Non-pigmented ciliary epithelial cell (primary cell): ENCODE results near the gene PGGHG.
"Not testable (repeated sequence)": the region's sequence is repeated elsewhere in the genome, so short reads cannot be mapped to it uniquely, and the experiment has no call there.

Experiments
- DNase-seq: peaks from one replicate; pipeline ENCODE4 v3.0.0-alpha.2; 2010; ENCODE audit warnings: low read depth

PGGHG gene

GRCh38 chr11:313787-314553 lies 25.0 kb downstream of the PGGHG start, which contains the start of gene IFITM1:
Gene IFITM1, plus strand, starts transcription at chr11:314040. Its CDS starts 131 bp downstream, at chr11:314171.
- DNase-seq: no peak

DNA sequence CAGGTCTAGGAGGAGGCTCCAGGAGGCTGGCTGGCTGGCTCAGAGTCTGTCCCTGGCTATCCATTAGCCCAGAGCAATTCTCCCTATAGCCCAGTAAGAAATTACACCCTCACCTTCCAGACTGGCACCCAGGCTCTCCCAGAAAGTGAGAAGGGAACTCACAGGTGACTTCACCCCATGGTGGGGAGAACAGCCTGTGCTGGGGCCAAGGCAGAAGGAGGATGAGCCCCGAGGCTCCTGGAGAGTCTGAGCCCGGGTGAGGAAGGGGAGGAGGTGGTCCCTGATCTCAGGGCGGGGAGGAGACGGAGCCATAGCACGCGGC lies 25.6 kb downstream of the PGGHG start:
- DNase-seq: not testable (repeated sequence)

GRCh38 chr11:315051-315481 lies 26.1 kb downstream of the PGGHG start:
- no peak for DNase-seq

DNA sequence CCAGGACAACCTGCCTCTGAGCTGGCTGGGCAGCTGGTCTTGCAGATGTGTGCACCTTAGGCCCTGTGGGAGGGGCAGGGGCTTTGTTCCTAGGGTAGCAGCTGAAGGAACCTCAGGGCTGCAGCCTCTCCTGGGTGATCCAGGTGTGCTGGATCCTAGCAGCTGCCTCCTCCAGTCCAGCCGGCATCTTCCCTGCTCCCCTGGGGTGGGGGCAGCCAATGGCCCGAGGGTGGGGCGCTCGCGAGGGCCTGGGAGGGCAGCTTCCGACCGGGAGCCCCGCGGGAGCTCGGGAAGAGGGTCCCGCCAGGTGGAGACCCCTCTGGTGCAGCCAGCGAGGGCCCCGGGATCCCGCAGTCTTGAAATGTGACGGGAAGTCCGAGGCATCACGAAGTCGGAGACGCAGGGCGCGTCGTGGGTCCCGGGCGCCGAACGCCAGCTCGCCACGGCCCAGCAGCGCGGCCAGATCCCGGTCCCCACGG lies 26.6 kb downstream of the PGGHG start:
- no peak for DNase-seq

GRCh38 chr11:316031-316701 lies 27.2 kb downstream of the PGGHG start:
- DNase-seq: no peak

DNA sequence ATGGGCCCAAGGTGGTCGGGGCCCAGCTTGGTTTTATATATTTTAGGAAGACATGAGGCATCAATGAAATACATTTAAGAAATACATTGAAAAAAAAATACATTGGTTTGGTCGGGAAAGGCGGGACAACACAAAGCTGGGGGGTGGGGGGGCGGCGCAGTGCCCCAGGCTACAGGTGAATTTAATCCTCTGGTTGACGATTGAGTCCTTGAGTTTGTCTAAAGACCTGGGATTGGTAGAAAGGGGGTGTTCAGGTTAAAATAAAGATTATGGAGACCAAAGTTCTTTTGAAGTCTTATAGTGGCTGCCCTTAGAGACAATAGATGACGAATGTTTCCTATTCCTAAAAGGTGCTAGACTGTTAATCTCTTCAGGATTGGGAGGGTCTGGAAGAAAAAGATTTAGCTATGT lies 28.0 kb downstream of the PGGHG start:
- no peak for DNase-seq

DNA sequence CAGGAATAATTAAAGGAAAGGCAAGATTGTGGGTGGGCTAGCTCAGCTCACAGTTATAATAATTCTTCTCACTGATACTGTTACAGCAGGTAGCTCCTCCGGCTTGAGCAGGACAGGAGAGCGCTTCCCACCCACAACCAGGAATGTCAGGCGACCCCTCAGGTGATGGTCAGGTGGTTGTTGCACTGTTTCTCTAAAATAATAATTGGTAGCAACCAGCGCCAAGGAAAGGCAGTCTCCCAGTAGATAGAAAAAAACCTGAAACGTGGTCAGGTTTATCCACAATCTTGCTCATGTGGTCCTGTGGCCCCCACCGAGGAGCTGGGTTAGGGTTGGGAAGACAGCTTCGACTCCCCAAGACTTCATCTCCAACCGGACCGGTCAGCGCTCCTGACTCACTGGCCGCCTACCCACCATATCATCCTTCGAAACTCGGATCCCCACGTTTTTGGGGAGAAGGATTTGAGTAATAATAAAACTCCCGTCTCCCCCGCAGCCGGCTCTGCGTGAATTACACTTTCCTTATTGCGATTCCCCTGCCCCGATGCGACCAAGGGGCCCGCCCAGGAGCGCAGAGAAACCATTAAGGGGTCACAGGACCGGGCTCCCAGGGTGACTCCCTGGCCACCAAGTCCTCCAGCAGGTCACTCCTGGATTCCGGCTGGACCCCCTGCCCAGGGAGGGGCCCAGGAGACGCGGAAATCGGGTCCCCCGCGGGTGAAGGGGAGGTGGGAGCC lies 28.9 kb downstream of the PGGHG start:
- not testable (repeated sequence) for DNase-seq

GRCh38 chr11:318405-319120 lies 29.6 kb downstream of the PGGHG start:
- DNase-seq: not testable (repeated sequence)

DNA sequence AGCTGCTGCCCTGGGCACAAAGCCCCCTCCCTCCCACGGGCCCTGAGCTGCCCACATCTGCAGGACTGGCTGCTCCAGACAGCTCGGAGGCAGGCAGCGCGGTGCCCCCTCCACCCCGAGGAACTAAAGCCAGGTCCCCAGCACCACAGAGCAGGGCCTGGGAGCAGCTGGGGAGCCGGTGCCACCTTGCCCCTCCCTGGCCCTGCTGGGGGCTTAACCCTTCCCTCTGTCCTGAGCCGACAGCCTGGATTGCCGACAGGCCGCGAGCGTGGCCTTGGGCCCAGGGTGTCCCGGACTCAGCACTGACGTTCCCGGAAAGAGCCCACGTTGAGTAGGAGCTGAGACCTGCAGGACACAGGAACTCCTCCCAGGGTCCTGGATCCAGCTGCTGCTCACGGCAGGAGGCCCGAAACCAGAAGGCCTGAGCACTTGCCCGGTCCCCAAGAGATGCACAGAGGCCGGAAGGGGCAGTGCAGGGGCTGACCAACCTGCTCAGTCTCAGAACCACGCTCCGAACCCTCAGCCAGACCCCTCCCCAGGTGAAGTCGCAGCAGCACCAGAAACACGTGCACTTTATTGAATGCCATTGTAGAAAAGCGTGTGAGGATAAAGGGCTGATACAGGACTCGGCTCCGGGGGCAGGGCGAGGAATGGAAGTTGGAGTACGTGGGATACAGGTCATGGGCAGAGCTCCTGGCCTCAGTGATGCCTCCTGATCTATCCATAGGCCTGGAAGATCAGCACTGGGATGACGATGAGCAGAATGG lies 30.4 kb downstream of the PGGHG start:
- not testable (repeated sequence) for DNase-seq

DNA sequence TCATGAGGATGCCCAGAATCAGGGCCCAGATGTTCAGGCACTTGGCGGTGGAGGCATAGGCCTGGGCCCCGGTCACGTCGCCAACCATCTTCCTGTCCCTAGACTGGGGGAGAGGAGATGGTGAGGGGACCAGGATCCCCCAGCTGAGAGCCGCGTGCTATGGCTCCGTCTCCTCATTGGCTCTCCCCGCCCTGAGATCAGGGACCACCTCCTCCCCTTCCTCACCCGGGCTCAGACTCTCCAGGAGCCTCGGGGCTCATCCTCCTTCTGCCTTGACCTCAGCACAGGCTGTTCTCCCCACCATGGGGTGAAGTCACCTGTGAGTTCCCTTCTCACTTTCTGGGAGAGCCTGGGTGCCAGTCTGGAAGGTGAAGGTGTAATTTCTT lies 31.0 kb downstream of the PGGHG start:
- DNase-seq: not testable (repeated sequence)

GRCh38 chr11:324156-324555 lies 35.2 kb downstream of the PGGHG start:
- DNase-seq: no peak

DNA sequence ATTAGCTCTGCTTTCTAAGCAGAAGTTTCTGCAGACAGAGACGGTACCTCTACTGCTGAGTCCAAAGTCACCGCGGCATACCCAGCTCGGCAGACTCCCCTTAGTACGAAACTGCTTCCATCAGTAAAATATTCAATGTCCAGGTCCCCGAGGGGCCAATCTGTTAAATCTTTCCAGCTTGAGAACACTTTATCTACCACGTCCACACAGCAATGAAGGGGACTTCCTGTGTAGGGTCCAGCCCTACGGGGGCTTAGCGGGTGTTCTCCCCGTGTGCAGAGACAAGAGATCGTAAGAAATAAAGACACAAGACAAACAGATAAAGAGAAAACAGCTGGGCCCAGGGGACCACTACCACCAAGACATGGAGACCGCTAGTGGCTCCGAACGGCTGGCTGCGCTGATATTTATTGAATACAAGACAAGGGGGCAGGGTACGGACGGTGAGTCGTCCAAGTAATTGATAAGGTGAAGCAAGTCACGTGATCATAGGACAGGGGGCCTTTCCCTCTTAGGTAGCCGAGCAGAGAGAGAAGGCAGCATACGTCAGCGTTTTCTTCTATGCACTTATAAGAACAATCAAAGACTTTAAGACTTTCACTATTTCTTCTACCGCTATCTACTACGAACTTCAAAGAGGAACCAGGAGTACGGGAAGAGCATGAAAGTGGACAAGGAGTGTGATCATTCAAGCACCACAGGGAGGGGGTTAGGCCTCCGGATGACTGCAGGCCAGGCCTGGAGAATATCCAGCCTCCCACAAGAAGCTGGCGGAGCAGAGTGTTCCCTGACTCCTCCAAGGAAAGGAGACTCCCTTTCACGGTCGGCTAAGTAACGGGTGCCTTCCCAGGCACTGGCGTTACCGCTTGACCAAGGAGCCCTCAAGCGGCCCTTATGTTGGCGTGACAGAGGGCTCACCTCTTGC lies 35.9 kb downstream of the PGGHG start:
- not testable (repeated sequence) for DNase-seq

- no peak for DNase-seq
These were observed 37.1 kb downstream of the PGGHG start for GRCh38 chr11:325796-326591.

GRCh38 chr11:326592-326841 lies 37.6 kb downstream of the PGGHG start:
- no peak for DNase-seq

DNA sequence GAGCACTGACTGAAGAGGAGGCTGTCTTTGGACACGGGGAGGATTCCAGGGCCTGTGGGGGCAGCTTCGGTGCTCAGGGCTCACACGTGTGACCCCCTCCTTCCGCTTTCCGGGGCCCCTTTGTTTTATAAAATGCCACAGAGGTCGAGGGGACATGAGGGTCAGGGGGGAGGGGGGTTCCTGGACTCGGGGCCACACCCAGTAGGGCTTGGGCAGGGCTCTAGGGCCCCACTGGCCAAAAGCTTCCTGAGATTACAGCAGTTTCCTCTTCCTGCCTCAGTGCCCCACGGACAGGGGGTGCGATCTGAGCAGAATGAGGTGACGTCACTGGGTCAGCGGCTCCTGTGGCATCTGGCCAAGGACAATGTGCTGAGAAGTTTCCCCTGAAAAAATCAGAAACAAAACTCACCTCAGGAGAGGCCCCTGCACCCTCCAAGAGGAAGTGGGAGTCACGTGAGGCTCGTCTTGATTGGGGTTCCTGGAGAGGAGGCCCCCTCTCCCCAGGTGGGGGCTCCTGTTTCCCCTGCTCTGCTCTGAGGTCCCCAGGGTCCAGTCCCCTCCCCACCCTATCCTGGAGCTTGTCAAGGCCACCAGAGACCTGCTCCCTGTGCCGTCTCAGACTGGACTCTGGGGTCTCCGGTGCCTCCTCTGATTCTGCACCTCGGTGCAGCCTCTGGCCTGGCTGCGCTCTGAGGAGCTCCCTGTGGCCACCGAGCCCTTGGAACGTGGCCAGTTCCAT lies 38.1 kb downstream of the PGGHG start:
- no peak for DNase-seq

GRCh38 chr11:327581-327923 lies 38.6 kb downstream of the PGGHG start:
- DNase-seq: no peak

GRCh38 chr11:328012-328411 lies 39.1 kb downstream of the PGGHG start:
- no peak for DNase-seq

DNA sequence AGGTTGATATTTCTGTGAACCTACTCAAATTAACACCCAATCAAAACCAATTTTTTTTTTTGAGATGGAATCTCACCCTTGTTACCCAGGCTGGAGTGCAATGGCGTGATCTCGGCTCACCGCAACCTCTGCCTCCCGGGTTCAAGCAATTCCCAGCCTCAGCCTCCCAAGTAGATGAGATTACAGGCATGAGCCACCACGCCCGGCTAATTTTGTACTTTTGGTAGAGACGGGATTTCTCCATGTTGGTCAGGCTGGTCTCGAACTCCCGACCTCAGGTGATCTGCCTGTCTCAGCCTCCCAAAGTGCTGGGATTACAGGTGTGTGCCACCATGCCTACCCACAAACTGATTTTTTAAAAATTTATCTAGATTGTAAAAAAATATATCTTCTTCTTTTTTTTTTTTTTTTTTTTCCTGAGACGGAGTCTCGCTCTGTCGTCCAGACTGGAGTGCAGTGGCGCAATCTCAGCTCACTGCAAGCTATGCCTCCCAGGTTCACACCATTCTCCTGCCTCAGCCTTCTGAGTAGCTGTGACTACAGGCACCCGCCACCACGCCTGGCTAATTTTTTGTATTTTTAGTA lies 39.7 kb downstream of the PGGHG start:
- not testable (repeated sequence) for DNase-seq

- no peak for DNase-seq
These were observed 40.9 kb downstream of the PGGHG start for GRCh38 chr11:329886-330253.
